HL-60 (cell line): Measurements from ENCODE around the gene SERTAD1.

ENCODE experiments used
- DNase-seq, 2 experiments: peaks; one replicate each; pipeline ENCODE4 v3.0.0-alpha.2; 2010 to 2020; ENCODE audit warnings: low read depth in 1 of 2, low spot score in 1 of 2
- H3K27ac ChIP-seq: fragments of 250-450 bp; sonication (Bioruptor Pico); replicated peaks from 2 replicates; pipeline ENCODE4 v1.5.1; 2020; ENCODE audit warnings: mild to moderate bottlenecking, moderate library complexity
- H3K27me3 ChIP-seq: fragments of 250-450 bp; sonication (Bioruptor Pico); 2 replicates; pipeline ENCODE4 v1.5.1; 2021; ENCODE audit warnings: mild to moderate bottlenecking, moderate library complexity; ENCODE audit not compliant: insufficient read depth, poor library complexity, severe bottlenecking
- H3K4me3 ChIP-seq: replicated peaks from 2 replicates; pipeline ENCODE4 v1.5.1; 2011; ENCODE audit warnings: mild to moderate bottlenecking, control low read depth, low read length; ENCODE audit not compliant: insufficient read depth
- GABPA ChIP-seq: IDR thresholded peaks from 2 replicates; pipeline ENCODE4 v1.6.1; 2012; ENCODE audit warnings: low read depth
- POLR2AphosphoS5 ChIP-seq: IDR thresholded peaks from 2 replicates; pipeline ENCODE4 v1.6.1; 2012; ENCODE audit warnings: low read depth
- REST ChIP-seq: IDR thresholded peaks from 2 replicates; pipeline ENCODE4 v1.6.1; 2012; ENCODE audit warnings: low read depth; ENCODE audit not compliant: insufficient replicate concordance
- SPI1 ChIP-seq: IDR thresholded peaks from 2 replicates; pipeline ENCODE4 v1.6.1; 2012; ENCODE audit warnings: low read depth, mild to moderate bottlenecking, borderline replicate concordance
- TF ChIP-seq, protein P1 (sequence below): IDR thresholded peaks from one replicate; pipeline ENCODE4 v1.5.1; 2011; ENCODE audit warnings: low read length, control low read depth, inconsistent platforms; ENCODE audit not compliant: insufficient read depth

Gene SERTAD1

DNA sequence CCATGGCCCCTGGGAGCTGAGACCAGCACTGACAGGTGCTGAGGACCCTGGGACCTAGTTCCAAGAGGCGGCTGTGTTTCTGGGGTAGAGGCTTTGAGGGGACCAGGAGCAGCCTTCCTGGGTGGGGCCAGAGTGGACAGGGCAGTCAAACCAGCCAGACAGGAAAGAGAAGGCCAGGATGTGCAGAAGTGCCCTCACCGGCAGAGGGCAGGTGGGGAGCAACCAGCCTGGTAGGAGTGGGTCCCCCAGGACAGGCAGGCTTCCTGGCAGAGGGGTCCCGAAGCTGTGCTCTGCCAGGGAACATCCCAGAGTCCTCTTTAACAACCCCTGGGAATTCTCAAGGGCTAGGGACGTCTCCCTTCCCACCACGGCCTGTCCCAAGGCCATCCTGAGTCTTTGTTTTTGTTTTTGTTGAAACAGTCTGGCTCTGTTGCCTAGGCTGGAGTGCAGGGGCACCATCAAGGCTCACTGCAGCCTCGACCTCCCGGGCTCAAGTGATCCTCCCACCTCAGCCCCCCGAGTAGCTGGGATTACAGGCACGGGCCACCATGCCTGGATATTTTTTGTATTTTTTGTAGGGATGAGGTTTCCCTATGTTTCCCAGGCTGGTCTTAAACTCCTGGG lies 32.8 kb downstream of the SERTAD1 start:
- TF ChIP-seq SPI1 (no peak), GABPA (no peak), REST (no peak)
- TF ChIP-seq, protein P1, sequence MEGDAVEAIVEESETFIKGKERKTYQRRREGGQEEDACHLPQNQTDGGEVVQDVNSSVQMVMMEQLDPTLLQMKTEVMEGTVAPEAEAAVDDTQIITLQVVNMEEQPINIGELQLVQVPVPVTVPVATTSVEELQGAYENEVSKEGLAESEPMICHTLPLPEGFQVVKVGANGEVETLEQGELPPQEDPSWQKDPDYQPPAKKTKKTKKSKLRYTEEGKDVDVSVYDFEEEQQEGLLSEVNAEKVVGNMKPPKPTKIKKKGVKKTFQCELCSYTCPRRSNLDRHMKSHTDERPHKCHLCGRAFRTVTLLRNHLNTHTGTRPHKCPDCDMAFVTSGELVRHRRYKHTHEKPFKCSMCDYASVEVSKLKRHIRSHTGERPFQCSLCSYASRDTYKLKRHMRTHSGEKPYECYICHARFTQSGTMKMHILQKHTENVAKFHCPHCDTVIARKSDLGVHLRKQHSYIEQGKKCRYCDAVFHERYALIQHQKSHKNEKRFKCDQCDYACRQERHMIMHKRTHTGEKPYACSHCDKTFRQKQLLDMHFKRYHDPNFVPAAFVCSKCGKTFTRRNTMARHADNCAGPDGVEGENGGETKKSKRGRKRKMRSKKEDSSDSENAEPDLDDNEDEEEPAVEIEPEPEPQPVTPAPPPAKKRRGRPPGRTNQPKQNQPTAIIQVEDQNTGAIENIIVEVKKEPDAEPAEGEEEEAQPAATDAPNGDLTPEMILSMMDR = peak; percentile 40
- no peak for DNase-seq
- Histone ChIP-seq H3K27me3 (peaks cover 6% of the 10 kb centered on the region), H3K27ac (no peak overlapping the region), H3K4me3 (no peak overlapping the region)

DNA sequence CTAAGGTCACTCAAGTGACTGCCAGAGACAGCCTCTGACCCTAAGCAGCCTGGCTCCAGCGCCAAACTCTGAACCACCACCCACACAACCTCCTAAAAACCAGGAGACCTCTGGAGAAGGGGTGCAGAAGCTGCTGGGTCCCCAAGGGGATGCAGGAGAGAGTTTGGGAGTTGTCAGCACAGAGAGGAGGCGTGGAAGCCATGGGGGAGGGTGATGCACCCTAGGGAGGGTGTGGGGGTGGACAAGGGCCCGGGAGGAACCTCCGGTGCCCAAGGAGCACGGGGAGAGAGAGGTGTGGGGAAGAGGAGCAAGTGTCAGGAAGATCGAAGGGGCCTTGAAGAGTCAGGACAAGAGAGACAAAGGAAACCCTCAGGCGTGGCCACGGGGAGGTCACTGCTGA lies 33.7 kb downstream of the SERTAD1 start:
- peaks cover 2% of the 10 kb centered on the region for H3K27me3 ChIP-seq
- H3K27ac ChIP-seq = no peak overlapping the region
- TF ChIP-seq SPI1 = no peak
- TF ChIP-seq, protein P1 = no peak
- TF ChIP-seq POLR2AphosphoS5 = no peak
- TF ChIP-seq GABPA = no peak
- TF ChIP-seq REST = no peak
- H3K4me3 ChIP-seq = no peak overlapping the region
- no peak for DNase-seq

GRCh38 chr19:40390084-40390742 lies 35.6 kb downstream of the SERTAD1 start, which contains the start of gene HIPK4:
Gene HIPK4, minus strand, starts transcription at chr19:40390181. Its CDS starts 279 bp downstream, at chr19:40389902.
- TF ChIP-seq POLR2AphosphoS5 = no peak
- TF ChIP-seq SPI1 = no peak
- no peak for TF ChIP-seq GABPA
- no peak for TF ChIP-seq REST
- TF ChIP-seq, protein P1 = no peak
- H3K27ac ChIP-seq = no peak within 1 kb of the TSS
- H3K27me3 ChIP-seq = no peaks in the 10 kb centered on the region
- no peak within 1 kb of the TSS for H3K4me3 ChIP-seq
- no peak for DNase-seq
